IMR-90 (cell line): Measurements from ENCODE around the gene FGGY. TPM values are rescaled to one million over a fixed set of nuclear protein-coding genes. Genes with fewer than 3 reads are reported as not detected.

ENCODE experiments used
- ATAC-seq: fragments of 200-7000 bp; cut with Tn5 transposase; 2 replicates; pipeline ENCODE4 v1.9.1; 2020; ENCODE audit warnings: low read depth, mild to moderate bottlenecking, moderate library complexity
- BruUV-seq: library from RNA; stranded (reverse); fragments of 400-500 nt; replicated peaks from 2 replicates; lab custom pipeline; 2021; lab: Mats Ljungman, UMichigan
- CTCF ChIA-PET: fragments of 300-600 bp; formaldehyde crosslinking; extraction: SDS; loops from one replicate; lab custom pipeline; 2021; ENCODE audit warnings: antibody characterized with exemption; lab: Yijun Ruan, JAX
- POLR2A ChIA-PET: fragments of 300-600 bp; sonication (Branson Sonifier 250); formaldehyde crosslinking; loops from one replicate; lab custom pipeline; 2022; ENCODE audit warnings: antibody characterized with exemption; ENCODE audit not compliant: unreplicated experiment; lab: Charles Lee
- DNase-seq: peaks from one replicate; pipeline ENCODE4 v3.0.0; 2013
- H2AFZ ChIP-seq: replicated peaks from 2 replicates; pipeline ENCODE3; 2013; ENCODE audit warnings: low read length, mild to moderate bottlenecking; ENCODE audit not compliant: poor library complexity
- H2AK5ac ChIP-seq: 2 replicates; pipeline ENCODE4 v1.6.1; 2013; ENCODE audit warnings: low read depth, low read length, inconsistent platforms
- H2AK9ac ChIP-seq: replicated peaks from 2 replicates; pipeline ENCODE3; 2013; ENCODE audit warnings: mild to moderate bottlenecking, low read depth, low read length, moderate library complexity; ENCODE audit not compliant: poor library complexity
- H2BK120ac ChIP-seq: 2 replicates; pipeline ENCODE4 v1.6.1; 2013; ENCODE audit warnings: low read depth, low read length, inconsistent platforms
- H2BK15ac ChIP-seq: 3 replicates; pipeline ENCODE4 v1.6.1; 2013; ENCODE audit warnings: low read depth, low read length, inconsistent platforms
- H2BK20ac ChIP-seq: 2 replicates; pipeline ENCODE4 v1.6.1; 2013; ENCODE audit warnings: low read depth, mild to moderate bottlenecking, inconsistent platforms, low read length, moderate library complexity
- H2BK5ac ChIP-seq: 2 replicates; pipeline ENCODE4 v1.6.1; 2013; ENCODE audit warnings: mild to moderate bottlenecking, low read depth, low read length, inconsistent platforms; ENCODE audit not compliant: poor library complexity, severe bottlenecking
- H3K14ac ChIP-seq: replicated peaks from 2 replicates; pipeline ENCODE4 v1.6.1; 2013; ENCODE audit warnings: low read depth, low read length, inconsistent platforms
- H3K18ac ChIP-seq: 2 replicates; pipeline ENCODE4 v1.6.1; 2013; ENCODE audit warnings: low read depth, low read length, control low read depth
- H3K23ac ChIP-seq: 2 replicates; pipeline ENCODE4 v1.6.1; 2013; ENCODE audit warnings: low read depth, low read length, inconsistent platforms
- H3K27ac ChIP-seq: 2 replicates; pipeline ENCODE4 v1.5.1; 2013; ENCODE audit warnings: mild to moderate bottlenecking, control low read depth, low read length; ENCODE audit not compliant: insufficient read depth
- H3K27me3 ChIP-seq: 2 replicates; pipeline ENCODE4 v1.6.1; 2013; ENCODE audit warnings: low read length; ENCODE audit not compliant: control insufficient read depth, insufficient read depth
- H3K36me3 ChIP-seq: 2 replicates; pipeline ENCODE4 v1.6.1; 2013; ENCODE audit warnings: low read length, mixed read lengths; ENCODE audit not compliant: control insufficient read depth, insufficient read depth
- H3K4ac ChIP-seq: 2 replicates; pipeline ENCODE4 v1.6.1; 2013; ENCODE audit warnings: low read depth, low read length, inconsistent platforms
- H3K4me1 ChIP-seq: 2 replicates; pipeline ENCODE4 v1.6.1; 2013; ENCODE audit warnings: low read length, mixed read lengths; ENCODE audit not compliant: control insufficient read depth, insufficient read depth
- H3K4me2 ChIP-seq: 2 replicates; pipeline ENCODE4 v1.6.1; 2013; ENCODE audit warnings: low read depth, mild to moderate bottlenecking, control low read depth, low read length, moderate library complexity
- H3K4me3 ChIP-seq: 2 replicates; pipeline ENCODE4 v1.5.1; 2013; ENCODE audit warnings: low read depth, mild to moderate bottlenecking, control low read depth, low read length, moderate library complexity; ENCODE audit not compliant: insufficient read depth
- H3K56ac ChIP-seq: 2 replicates; pipeline ENCODE4 v1.6.1; 2013; ENCODE audit warnings: low read length, inconsistent platforms; ENCODE audit not compliant: insufficient read depth; ENCODE audit errors: extremely low read depth
- H3K79me1 ChIP-seq, 2 experiments: 2 replicates each; pipeline ENCODE4 v1.6.1; 2013; ENCODE audit warnings: low read length in 2 of 2, inconsistent platforms in 1 of 2, low read depth in 1 of 2
- H3K9ac ChIP-seq: 2 replicates; pipeline ENCODE4 v1.6.1; 2013; ENCODE audit warnings: low read depth, low read length, control low read depth
- H3K9me1 ChIP-seq: 2 replicates; pipeline ENCODE4 v1.6.1; 2013; ENCODE audit warnings: low read length, inconsistent platforms; ENCODE audit not compliant: insufficient read depth
- H3K9me3 ChIP-seq: 2 replicates; pipeline ENCODE4 v1.6.1; 2013; ENCODE audit warnings: low read length; ENCODE audit not compliant: control insufficient read depth, insufficient read depth
- H4K20me1 ChIP-seq: 2 replicates; pipeline ENCODE4 v1.6.1; 2013; ENCODE audit warnings: low read length, inconsistent platforms; ENCODE audit not compliant: insufficient read depth
- H4K5ac ChIP-seq: 2 replicates; pipeline ENCODE4 v1.6.1; 2013; ENCODE audit warnings: mild to moderate bottlenecking, low read depth, low read length, control low read depth
- H4K8ac ChIP-seq, 2 experiments: 2 replicates each; pipeline ENCODE4 v1.6.1; 2013; ENCODE audit warnings: low read depth in 2 of 2, low read length in 2 of 2, control low read depth in 1 of 2, inconsistent platforms in 1 of 2
- H4K91ac ChIP-seq: 2 replicates; pipeline ENCODE4 v1.6.1; 2013; ENCODE audit warnings: low read depth, low read length, inconsistent platforms; ENCODE audit not compliant: insufficient read depth
- RAD21 ChIP-seq: IDR thresholded peaks from 2 replicates; pipeline ENCODE4 v1.6.1; 2012; ENCODE audit warnings: low read length, improper control_type of control experiment
- SMC3 ChIP-seq: fragments of 150-350 bp; IDR thresholded peaks from 2 replicates; pipeline ENCODE4 v1.6.1; 2016; ENCODE audit warnings: low read depth, mild to moderate bottlenecking, antibody characterized with exemption, low read length, moderate library complexity
- WGBS, 2 experiments: methylation state at CpG; one replicate each; pipeline versions ENCODE4 v1.1.5 to v1.1.7; 2013; ENCODE audit warnings: missing lambda C conversion rate in 2 of 2; ENCODE audit not compliant: insufficient read length in 1 of 2; ENCODE audit errors: extremely low coverage in 2 of 2; 5-methylcytosine and 5-hydroxymethylcytosine counted together
- dilution Hi-C: fragments of 300-500 bp; cut with HindIII; formaldehyde crosslinking; loops from one replicate; pipeline ENCODE4 v1.14.3; 2018; ENCODE audit warnings: low sequenced_read_pairs; ENCODE audit not compliant: unreplicated experiment
- in situ Hi-C: fragments of 300-500 bp; cut with MboI; formaldehyde crosslinking; loops from 3 replicates; pipeline ENCODE4 v1.14.3; 2019; ENCODE audit warnings: low sequenced_read_pairs, inconsistent platforms, mixed read lengths
- intact Hi-C: fragments of 100-400 bp; cut with micrococcal nuclease; formaldehyde crosslinking; loops from 2 replicates; pipeline ENCODE4 v1.10.0; 2022
- polyA plus RNA-seq, 3 experiments: library from polyadenylated mRNA; depleted of rRNA; stranded (reverse); fragments of >200 nt; gene quantifications; 2 replicates each; pipeline ENCODE4 v1.2.3, GENCODE V29; 2012; ENCODE audit warnings: low replicate concordance in 1 of 3
- total RNA-seq: library from RNA; depleted of rRNA; stranded (reverse); fragments of >200 nt; gene quantifications from 2 replicates; pipeline ENCODE4 v1.2.3, GENCODE V29; 2012

The FGGY gene
- total and polyA plus RNA-seq, 2 of the 4 experiments (the other 2 are of a cell fraction), result 5.6 to 14.0 TPM

DNA sequence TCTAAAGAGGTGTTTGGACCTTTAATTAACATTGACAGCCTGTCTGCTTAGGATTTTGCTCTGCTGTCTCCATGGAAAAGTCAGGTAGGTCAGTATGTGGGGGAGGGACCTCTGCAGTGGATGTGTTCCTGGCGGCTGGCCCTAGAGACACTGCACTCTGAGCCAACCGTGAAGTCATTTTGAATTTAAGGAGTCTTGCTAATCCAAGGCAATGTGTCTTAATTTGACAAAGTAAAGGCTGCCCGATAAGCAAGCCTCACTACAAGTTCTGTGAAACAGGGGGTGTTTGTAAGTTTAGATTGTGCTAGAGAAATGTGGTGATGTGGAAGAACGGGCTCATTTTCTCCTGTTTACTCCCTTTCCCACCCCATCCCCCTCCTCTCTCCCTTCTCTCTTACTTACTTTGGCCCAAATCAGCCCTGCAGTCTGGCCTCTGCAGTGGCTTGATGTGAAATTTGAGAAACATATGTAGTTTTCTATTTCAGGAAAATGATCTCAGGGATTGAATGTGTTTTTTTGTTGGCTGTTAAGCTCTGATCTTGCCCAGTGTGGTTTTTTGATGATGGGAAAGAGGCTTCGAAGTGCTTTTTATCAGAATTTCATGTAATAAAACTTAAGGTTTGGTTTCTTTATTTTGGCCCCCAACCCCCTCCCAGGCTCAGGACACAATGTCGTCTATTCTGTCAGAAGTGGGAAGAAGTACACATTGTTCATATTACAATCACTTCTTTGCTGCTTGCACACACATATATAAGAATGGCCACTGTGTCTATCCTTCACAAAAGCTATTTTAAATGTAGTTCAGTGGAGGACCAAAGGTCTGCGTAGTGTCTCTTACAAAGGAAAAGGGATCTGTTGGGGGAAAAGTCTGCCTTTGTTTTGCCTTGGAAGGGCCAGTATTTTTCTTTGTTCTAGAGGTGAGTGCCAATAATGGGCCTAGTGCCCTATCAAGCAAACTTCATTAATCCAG is 96.6 kb downstream of the FGGY start:
- peak; percentile 91 for DNase-seq
- Histone ChIP-seq H3K18ac (peak overlapping the region; percentile 71), H3K4me1 (peaks cover 6% of the 10 kb centered on the region), H3K14ac (peak overlapping the region; percentile 39), H2BK20ac (peak overlapping the region; percentile 73), H3K9ac (peak overlapping the region; percentile 21; the same call in 1 of the 2 replicates), H3K79me1 (no peaks in the 10 kb centered on the region), H4K5ac (peak overlapping the region; percentile 71), H3K4ac (peak overlapping the region; percentile 39), H3K27ac (peak overlapping the region; percentile 71; the same call in 1 of the 2 replicates), H4K8ac (peak overlapping the region; percentile 36 to 84; a peak in 3 of 4 replicates), H2AFZ (peak overlapping the region; percentile 80), H4K91ac (no peak overlapping the region), H3K36me3 (no peaks in the 10 kb centered on the region), H2AK9ac (no peak overlapping the region), H3K23ac (peak overlapping the region; percentile 14; the same call in 1 of the 2 replicates), H3K9me3 (no peaks in the 10 kb centered on the region), H3K4me2 (peak overlapping the region; percentile 85), H2BK15ac (peak overlapping the region; percentile 63; the same call in 1 of the 3 replicates), H4K20me1 (no peaks in the 10 kb centered on the region), H2BK120ac (peak overlapping the region; percentile 74), H3K9me1 (no peaks in the 10 kb centered on the region), H3K56ac (no peak overlapping the region), H3K4me3 (no peak overlapping the region), H3K27me3 (no peaks in the 10 kb centered on the region), H2BK5ac (peak overlapping the region; percentile 63), H2AK5ac (peak overlapping the region; percentile 26; the same call in 1 of the 2 replicates)
- in situ Hi-C loops (no loop called here), dilution Hi-C loops (no loop called here), intact Hi-C loops (no loop called here)
- TF ChIP-seq RAD21 (peak; percentile 17; the same call in 1 of the 2 replicates), SMC3 (no peak)
- peak; percentile 92 for ATAC-seq
- WGBS, 2 experiments, result 20% methylated on average over 1 of the region's 7 CpGs; no CpG with 5 or more reads in 1 of the 2 experiments
- ChIA-PET CTCF (no interaction called here), POLR2A (no interaction called here)
- BruUV-seq, result no TSS peak
